Heart left ventricle (tissue), 13 donors: Measurements from ENCODE around the gene NUTM1.

Experiments used
- POLR2A ChIP-seq, 2 donors: fragments of 450-650 bp; IDR thresholded peaks; one replicate each; pipeline ENCODE4 v1.6.1; 2017; ENCODE audit warnings: antibody characterized with exemption in 2 of 2, mild to moderate bottlenecking in 2 of 2, moderate library complexity in 2 of 2
- TF ChIP-seq, protein P1 (sequence below), 12 donors: fragments of 200-600 bp; sonication (generic) in 4 of 12; IDR thresholded peaks; one replicate each; pipeline versions ENCODE4 v1.5.0 to v1.8.0; 2018 to 2022; ENCODE audit warnings: antibody characterized with exemption in 12 of 12, mild to moderate bottlenecking in 5 of 12
- donor health status: ischemic (EF 13 %, LVEDD 7.1; RV severe dilation, severe dysfunction).
- donor health status: DM: no; HTN: yes; CAD: no.
- donor health status: DM: no; HTN: no; CAD: no.
- donor health status: ischemic (EF 25% LVEDD 6.9; RV normal size, moderate dysfunction).
- donor health status: ischemic (EF 25% LVEDD 5.7; RV mildly dilated, moderate dysfunction).
- donor health status: ischemic (EF 35%, LVEDD 5.7; RV mildly dilated, moderate dysfunction).
- donor health status: nonischemic (EF 11% LVEDD 7.7; RV severe dilation, severe dysfunction).
- donor health status: DM: yes; HTN: yes; CAD: no.
- donor health status: PGD.
- donor health status: ischemic (EF 29% LVEDD 5.4; RV normal size, mild dysfunction).
- donor health status: nonischemic (EF 23%, LVEDD 6.1; RV moderate dilation, normal function).

DNA sequence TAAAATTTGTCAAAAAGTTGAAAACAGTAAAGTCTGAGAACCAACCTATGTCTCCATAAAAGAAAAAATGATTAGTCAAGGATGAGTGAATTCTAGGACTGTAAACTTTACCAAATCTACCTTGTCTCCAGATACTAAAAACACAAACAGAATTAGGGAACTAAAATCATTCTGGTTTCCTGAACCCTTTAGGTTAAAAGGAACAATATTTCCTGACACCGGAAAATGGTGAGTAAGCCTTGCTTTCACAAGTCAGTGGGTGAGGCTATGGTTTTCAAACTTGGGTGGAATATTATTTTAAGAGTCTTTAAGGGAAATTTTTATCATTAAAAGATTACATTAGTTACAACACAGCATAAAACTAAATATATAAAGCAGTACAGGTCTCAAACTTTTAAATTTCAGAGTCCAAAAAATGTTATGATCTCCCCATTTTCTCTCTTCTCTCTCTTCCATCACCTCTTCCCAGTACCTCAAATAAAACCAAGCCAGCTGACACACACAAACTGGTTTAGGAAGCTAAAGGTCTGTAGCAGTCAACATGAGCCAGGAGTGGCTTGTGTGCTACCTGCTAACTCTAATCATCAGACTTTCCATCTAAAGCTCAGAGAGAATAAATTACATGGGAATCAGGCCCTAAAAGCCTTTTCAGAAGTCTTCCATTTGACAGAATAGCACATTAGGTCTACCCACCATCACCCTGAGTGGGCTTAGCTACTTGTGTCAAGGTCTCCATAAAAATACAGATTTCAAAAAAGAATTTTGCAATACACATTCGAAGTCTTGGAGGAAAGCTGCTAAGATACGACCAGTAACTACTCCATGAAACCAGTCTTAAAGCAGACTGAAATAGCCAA lies 7.7 kb upstream of the NUTM1 start:
- no peak for TF ChIP-seq POLR2A (IDR thresholded peaks at IDR 0.05)
- TF ChIP-seq, protein P1, sequence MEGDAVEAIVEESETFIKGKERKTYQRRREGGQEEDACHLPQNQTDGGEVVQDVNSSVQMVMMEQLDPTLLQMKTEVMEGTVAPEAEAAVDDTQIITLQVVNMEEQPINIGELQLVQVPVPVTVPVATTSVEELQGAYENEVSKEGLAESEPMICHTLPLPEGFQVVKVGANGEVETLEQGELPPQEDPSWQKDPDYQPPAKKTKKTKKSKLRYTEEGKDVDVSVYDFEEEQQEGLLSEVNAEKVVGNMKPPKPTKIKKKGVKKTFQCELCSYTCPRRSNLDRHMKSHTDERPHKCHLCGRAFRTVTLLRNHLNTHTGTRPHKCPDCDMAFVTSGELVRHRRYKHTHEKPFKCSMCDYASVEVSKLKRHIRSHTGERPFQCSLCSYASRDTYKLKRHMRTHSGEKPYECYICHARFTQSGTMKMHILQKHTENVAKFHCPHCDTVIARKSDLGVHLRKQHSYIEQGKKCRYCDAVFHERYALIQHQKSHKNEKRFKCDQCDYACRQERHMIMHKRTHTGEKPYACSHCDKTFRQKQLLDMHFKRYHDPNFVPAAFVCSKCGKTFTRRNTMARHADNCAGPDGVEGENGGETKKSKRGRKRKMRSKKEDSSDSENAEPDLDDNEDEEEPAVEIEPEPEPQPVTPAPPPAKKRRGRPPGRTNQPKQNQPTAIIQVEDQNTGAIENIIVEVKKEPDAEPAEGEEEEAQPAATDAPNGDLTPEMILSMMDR (IDR thresholded peaks at IDR 0.05): no peak
